Measurements from ENCODE around the gene PAFAH2.

GRCh38 chr1:25977801-25978200 lies 20.1 kb downstream of the PAFAH2 start:
- no peak for TF ChIP-seq CTCF (IDR thresholded peaks at IDR 0.05)
- TF ChIP-seq EP300 (IDR thresholded peaks at IDR 0.05) = no peak
- TF ChIP-seq POLR2A (IDR thresholded peaks at IDR 0.05) = no peak
